T follicular helper cell (primary cell): ENCODE results near the gene HOXB8.

ENCODE experiments used
- DNase-seq: peaks from one replicate; pipeline ENCODE4 v3.0.0-alpha.2; 2020; ENCODE audit warnings: low read depth

HOXB8 gene

DNA sequence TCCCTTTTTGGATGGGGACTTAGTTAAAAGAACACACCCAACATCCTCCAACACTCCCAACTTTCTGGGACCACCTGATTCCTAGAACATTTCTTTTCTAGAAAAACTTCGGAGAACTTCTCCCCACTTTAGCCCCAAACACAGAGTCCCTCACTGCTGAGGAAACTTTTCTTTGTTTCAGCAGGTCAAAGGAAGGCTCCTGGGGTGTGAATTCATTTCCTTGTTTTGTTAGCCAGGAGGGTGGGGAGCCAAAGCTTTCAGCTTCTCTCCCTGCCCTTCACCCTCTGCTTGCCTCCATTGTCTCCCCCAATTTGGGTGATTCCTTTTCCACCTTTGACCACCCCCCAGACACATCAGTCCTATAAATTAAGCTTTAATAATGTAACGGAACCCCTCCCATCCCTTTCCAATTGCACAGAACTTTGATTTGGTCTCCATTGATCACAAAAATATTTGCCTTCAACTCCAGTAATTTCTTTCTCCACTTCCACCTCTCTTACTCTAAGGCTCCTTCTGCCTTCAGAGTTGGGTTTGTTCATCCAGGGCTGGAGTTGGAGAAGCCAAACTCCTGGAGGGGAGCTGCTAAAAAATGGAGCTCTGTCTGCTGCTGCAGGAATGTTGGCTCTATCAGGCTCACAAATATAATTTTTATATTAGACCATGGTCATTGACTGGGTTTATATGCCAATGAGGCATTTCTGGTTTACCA lies 47.3 kb downstream of the HOXB8 start:
- DNase-seq = no peak

DNA sequence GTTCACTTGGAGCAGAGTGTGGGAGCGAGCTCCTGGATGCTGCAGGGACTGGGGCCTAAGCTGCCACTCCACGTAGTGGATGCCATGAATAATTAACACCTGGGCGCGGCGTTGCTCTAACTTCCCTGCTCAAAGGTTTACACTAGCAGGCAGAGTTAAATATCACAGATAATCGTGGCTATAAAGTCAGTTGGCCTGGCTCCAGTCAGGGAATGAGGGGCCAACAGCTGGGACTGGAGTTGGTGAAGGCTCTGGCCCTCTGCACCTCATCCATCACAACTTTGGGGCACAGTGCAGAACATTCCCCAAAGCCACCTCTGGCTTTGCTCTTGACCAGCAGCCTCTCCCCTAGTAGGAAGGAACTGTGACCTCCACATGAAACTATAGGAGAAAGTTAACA lies 47.9 kb downstream of the HOXB8 start:
- no peak for DNase-seq

DNA sequence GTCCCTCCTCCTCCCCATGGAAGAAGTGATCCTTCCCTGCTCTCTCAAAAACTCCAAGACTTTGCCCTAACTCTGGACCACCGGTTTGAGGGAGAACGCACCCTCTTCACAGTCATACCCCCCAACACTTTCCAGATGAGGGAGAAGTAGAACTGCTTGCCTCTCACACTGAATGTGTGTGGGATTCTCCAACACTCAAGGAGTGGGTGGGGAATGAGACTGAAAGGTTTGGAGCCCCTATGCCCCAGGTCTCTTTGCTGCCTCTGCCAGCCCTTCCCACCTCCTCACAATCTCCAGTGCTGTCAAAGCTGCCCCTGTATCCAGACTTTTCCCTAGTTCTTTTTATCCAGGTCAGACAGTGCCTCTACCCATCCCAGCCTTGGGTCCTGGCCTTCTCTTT lies 48.4 kb downstream of the HOXB8 start:
- DNase-seq = no peak

- DNase-seq = no peak
These were observed 49.0 kb downstream of the HOXB8 start for GRCh38 chr17:48565925-48566710.

DNA sequence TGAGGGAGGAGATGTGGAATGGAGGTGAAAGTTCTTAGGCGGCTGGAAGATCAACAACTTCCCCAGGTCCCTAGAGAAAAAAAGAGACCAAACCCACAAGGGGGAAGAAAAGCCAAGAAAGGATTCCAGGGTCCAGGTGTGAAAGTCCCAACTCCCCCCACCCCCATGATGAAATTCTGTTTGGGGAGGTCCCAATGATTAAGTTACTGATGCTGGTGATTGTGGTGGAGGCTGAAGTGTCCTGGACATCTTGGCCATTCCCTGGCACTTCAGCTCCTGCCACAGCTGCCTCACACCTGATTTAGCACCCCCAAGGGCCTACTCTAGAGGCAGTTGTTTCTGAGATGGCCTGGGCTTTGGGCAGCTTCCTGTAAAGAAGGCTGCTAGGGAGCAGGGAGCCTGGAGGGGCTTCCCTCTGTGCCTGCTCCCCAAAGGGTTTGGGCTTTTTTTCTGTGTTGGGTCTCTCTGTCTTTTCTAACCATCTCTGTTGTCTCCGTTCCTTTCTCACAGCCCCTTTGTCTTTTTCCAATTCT lies 50.0 kb downstream of the HOXB8 start:
- DNase-seq = no peak

DNA sequence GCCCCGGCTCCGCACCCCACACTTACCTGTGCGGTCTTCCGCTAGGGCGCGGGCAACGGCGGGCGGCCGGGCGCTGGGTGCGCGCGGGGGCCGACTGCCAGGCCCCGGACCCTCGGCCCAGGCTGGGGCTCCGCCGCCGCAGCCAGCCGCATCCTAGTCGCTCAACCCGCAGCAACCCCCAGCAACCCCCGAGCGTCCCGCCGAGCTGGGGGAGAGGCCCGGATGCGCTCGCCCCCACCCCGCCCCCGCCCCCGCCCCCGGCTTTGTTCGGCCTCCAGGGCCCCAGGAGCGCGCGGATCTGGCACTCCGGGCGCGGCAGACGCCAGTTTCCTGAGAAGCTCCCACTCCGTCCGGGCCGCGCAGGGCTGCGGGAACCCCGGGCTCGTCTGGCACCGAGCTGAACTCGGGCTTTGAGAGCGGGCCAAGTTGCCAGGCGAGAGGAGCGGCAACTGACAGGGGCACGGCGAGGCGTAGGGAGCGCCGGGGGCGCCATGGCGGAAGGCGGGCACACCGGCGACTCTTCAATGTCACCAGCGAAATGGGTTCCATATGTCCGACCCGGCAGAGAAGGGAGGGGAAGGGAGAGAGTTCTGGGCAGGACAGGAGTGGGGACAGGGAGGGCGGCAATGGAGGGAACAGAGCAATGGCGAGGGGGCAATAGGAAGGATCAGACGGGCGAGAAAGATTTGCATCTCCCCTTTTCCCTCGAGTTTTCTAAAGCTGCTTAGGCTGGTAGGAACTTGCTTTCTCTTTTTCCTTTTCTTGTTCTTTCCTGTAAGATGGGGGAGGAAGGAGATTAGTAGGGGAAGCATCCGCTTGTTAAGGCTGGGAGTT lies 50.7 kb downstream of the HOXB8 start:
- DNase-seq = no peak

DNA sequence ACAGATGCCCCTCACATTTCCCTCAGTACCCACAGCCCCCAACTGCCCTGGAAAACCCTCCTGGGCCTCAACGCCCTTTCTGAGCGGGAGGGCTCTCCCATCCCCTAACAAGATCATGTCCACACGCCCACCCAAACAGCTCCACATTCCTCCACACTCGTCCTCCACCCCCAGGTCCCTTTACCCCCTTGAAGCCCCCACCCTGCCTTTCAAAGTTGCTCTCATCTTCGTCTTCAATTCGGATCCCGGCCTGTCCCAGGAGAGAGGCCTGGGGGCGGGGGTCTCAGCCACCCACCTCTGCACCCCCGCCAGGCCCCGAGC lies 51.3 kb downstream of the HOXB8 start:
- no peak for DNase-seq

GRCh38 chr17:48563385-48563838 lies 51.7 kb downstream of the HOXB8 start:
- DNase-seq = no peak

DNA sequence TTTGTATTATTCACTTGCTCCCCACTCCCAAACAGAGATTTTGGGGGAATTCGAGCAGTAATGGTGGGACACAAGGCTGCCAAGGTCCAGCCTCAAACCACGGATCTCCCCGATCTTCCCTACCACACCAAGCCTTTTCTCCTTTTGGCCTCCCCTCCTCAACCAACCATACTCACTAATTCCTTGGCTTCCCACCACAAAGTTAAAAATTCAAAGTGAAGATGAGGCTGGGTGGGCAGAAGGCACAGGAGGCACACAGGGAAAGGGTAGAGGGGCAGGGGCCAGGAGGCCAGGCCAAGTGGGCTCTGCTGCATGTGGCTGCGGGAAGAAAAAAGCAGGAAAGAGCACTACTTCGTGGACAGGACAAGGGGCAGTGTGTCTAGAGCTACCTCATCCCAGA lies 52.2 kb downstream of the HOXB8 start:
- no peak for DNase-seq
